SJSA1 (cell line): ENCODE measurements around the gene FRMD5. TPM values are rescaled to one million over a fixed set of nuclear protein-coding genes. Genes with fewer than 3 reads are reported as not detected.

Source experiments
- DNase-seq, 2 experiments: peaks; one replicate each; pipeline ENCODE4 v3.0.0-alpha.2; 2015 to 2020; ENCODE audit warnings: low spot score in 2 of 2, low read depth in 1 of 2
- H3K27ac ChIP-seq: fragments of 250-450 bp; sonication (Bioruptor Pico); 2 replicates; pipeline ENCODE4 v1.5.1; 2020; ENCODE audit warnings: mild to moderate bottlenecking, moderate library complexity
- H3K27me3 ChIP-seq: fragments of 250-450 bp; sonication (Bioruptor Pico); replicated peaks from 2 replicates; pipeline ENCODE4 v1.5.1; 2020; ENCODE audit warnings: mild to moderate bottlenecking, moderate library complexity
- H3K36me3 ChIP-seq: fragments of 250-450 bp; sonication (Bioruptor Pico); 2 replicates; pipeline ENCODE4 v1.5.1; 2020; ENCODE audit warnings: mild to moderate bottlenecking
- H3K4me1 ChIP-seq: fragments of 250-450 bp; sonication (Bioruptor Pico); replicated peaks from 2 replicates; pipeline ENCODE4 v1.6.1; 2021; ENCODE audit warnings: mild to moderate bottlenecking
- H3K4me3 ChIP-seq: fragments of 250-450 bp; sonication (Bioruptor Pico); 2 replicates; pipeline ENCODE4 v1.5.1; 2020; ENCODE audit warnings: mild to moderate bottlenecking
- H3K9me3 ChIP-seq: fragments of 250-450 bp; sonication (Bioruptor Pico); replicated peaks from 2 replicates; pipeline ENCODE4 v1.5.1; 2020; ENCODE audit warnings: mild to moderate bottlenecking
- total RNA-seq: library from RNA; depleted of rRNA; stranded (reverse); fragments of >200 nt; shearing (Covaris generic); gene quantifications from 2 replicates; pipeline ENCODE4 v1.2.3, GENCODE V29; 2014

The FRMD5 gene
- total RNA-seq, 1 experiment from 2014 or later = 3.8 TPM

DNA sequence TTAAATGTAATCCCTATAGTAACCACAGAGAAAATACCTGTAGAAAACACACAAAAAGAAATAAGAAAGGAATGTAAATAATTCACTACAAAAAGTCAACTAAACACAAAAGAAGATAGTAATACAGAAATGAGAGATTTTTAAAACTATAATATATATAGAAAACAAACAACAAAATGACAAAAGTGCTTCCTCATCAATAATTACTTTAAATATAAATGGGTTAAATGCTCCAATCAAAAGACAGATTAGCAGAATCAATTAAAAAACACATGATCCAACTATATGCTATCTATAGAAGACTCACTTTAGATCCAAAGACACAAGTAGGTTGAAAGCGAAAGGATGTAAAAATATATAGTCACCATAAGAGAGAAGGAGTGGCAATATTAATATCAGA lies 45.8 kb downstream of the FRMD5 start:
- DNase-seq = no peak
- Histone ChIP-seq H3K9me3 (no peaks in the 10 kb centered on the region), H3K4me1 (peaks cover 7% of the 10 kb centered on the region), H3K27ac (no peak overlapping the region), H3K4me3 (no peak overlapping the region), H3K27me3 (no peaks in the 10 kb centered on the region), H3K36me3 (no peaks in the 10 kb centered on the region)

DNA sequence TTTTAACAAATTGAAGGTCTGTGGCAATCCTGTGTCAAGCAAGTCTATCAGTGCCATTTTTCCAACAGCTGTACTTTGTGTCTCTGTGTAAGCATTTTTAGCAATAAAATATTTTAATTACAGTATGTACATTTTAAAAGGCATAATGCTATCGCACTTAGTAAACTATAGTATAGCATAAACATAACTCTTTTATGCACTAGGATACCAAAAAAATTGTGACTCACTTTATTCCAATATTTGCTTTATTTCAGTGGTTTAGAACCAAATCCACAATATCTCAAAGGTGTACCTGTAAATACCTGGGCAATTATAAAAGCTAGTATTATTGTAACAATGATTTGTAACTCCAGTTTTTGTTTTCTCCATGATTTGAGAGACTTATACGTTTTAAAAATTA lies 46.5 kb downstream of the FRMD5 start:
- H3K9me3 ChIP-seq = no peaks in the 10 kb centered on the region
- H3K27me3 ChIP-seq = no peaks in the 10 kb centered on the region
- peaks cover 7% of the 10 kb centered on the region for H3K4me1 ChIP-seq
- no peak overlapping the region for H3K27ac ChIP-seq
- H3K4me3 ChIP-seq = no peak overlapping the region
- no peaks in the 10 kb centered on the region for H3K36me3 ChIP-seq
- no peak for DNase-seq

DNA sequence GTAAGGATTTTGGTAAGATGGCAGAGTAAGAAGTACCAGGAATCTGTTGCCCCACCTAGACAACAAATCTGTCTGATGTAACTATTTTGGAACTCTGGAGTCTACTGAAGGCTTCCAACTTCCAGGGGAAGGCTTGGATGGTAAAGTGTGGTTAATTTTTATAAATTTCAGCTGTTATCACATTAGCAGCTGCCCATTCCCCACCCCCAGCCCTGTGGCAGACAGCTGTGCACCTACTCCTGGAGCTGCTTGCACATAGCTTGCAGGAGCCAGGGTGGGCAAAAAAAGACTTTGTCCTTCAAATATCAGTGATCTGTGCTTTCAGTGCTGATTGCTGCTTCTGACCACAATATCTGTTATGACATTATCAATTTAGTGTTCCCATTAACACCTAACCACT lies 47.4 kb downstream of the FRMD5 start:
- Histone ChIP-seq H3K27me3 (no peaks in the 10 kb centered on the region), H3K4me1 (no peaks in the 10 kb centered on the region), H3K9me3 (no peaks in the 10 kb centered on the region), H3K4me3 (no peak overlapping the region), H3K36me3 (no peaks in the 10 kb centered on the region), H3K27ac (no peak overlapping the region)
- DNase-seq = no peak

DNA sequence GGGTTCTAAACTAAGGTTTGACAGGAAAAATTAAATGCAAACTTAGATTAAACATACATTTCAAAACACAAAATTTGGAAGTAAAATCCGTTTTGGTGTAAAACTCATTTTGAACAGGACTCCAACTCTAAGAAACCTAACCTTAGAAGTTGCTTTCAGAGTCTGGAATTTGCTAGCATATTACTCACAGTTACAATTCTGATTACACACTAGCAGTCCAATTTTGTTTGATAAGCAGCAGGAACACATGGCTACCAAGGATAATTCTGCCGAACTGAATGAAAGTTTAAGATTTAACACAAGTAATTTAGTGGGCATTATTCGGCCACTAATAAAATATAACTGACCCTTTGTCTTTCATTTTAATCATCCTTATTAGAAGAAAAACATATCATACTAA lies 49.6 kb downstream of the FRMD5 start:
- DNase-seq = no peak
- no peak overlapping the region for H3K27ac ChIP-seq
- no peaks in the 10 kb centered on the region for H3K27me3 ChIP-seq
- no peaks in the 10 kb centered on the region for H3K4me1 ChIP-seq
- H3K4me3 ChIP-seq = no peak overlapping the region
- no peaks in the 10 kb centered on the region for H3K36me3 ChIP-seq
- no peaks in the 10 kb centered on the region for H3K9me3 ChIP-seq

DNA sequence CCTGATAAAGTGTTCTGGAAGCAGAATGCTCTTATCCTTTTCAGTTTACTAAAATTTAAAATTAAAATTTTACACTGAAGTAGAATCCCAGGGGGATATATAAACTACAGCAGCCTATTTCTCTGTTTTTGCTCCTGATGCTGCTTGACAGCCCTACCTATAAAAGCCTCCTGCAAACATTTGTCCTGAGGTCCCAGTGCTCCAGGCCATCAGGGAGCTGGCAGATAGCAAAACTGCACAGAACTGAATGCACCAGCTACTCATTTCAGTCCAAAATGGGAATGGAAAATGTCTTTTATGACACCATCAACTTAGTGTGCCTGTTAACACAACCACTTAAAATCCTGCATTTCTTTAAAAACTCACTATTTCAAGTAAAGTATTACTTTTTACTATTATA lies 50.1 kb downstream of the FRMD5 start:
- Histone ChIP-seq H3K27ac (no peak overlapping the region), H3K36me3 (no peaks in the 10 kb centered on the region), H3K27me3 (no peaks in the 10 kb centered on the region), H3K4me1 (no peaks in the 10 kb centered on the region), H3K9me3 (no peaks in the 10 kb centered on the region), H3K4me3 (no peak overlapping the region)
- DNase-seq = no peak

DNA sequence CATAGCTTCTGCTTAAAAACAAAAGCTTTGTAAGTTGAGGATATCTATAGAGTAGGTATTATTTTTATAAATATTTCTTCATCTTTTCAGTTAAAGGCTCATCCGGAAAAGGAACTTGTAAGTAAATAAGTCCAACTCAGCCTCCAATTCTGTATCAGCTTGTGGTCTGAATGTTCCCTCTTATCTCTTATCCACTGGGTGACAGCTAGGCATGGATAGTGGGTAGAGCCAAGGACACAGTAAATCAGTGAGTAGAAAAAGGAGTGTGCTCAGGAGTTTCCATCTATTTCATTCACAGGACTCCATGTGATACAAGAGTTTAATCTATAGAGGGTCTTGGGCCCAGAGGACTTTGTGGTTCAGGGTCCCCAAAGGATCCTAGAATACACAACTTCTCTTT lies 50.9 kb downstream of the FRMD5 start:
- no peaks in the 10 kb centered on the region for H3K4me1 ChIP-seq
- H3K4me3 ChIP-seq = no peak overlapping the region
- no peak overlapping the region for H3K27ac ChIP-seq
- no peaks in the 10 kb centered on the region for H3K9me3 ChIP-seq
- H3K36me3 ChIP-seq = no peaks in the 10 kb centered on the region
- no peaks in the 10 kb centered on the region for H3K27me3 ChIP-seq
- DNase-seq = no peak

DNA sequence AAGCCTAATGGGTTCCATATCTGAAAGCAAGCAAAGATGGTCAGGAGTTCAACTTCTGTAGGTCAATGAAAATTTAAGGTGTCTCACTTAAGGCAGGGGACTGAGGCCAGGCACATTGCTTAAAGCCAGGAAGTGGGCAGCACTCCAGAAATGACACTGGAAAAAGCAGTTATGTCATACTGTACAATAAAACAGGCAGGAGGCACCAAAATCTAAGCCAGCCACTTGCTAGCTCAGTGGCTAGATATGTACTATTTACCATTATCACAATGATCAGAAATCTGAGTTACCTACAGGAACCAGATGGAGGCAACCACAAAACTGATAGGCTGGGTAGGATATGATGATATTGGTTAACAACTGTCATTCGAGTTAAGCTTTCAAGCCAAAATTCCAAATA lies 57.3 kb downstream of the FRMD5 start:
- Histone ChIP-seq H3K27me3 (no peaks in the 10 kb centered on the region), H3K36me3 (no peaks in the 10 kb centered on the region), H3K27ac (no peak overlapping the region), H3K4me3 (no peak overlapping the region), H3K4me1 (no peaks in the 10 kb centered on the region), H3K9me3 (no peaks in the 10 kb centered on the region)
- DNase-seq = no peak

DNA sequence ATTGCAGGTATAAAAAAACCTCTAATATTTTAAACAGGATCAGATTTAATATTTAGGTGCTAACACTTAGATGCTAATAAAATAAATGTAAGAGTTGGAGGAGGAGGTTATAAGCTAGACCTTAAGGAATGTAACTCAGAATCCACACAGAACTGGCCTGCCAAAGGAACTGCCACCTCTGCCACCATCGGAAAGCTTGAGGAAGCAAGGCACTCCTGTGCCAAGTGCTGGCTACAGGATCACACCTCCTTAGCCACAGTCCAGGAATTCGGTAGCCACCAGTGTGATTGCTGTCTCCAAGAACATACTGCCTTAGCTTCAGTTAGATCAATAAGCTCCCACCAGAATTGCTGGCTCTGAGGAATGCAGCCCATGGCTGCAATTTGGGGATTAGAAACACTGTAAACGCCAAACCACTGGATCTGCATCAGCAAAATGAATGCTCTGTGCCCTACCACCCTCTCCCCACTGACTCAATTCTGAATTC lies 58.0 kb downstream of the FRMD5 start:
- Histone ChIP-seq H3K4me1 (no peaks in the 10 kb centered on the region), H3K4me3 (no peak overlapping the region), H3K27me3 (no peaks in the 10 kb centered on the region), H3K9me3 (no peaks in the 10 kb centered on the region), H3K36me3 (no peaks in the 10 kb centered on the region), H3K27ac (no peak overlapping the region)
- no peak for DNase-seq

DNA sequence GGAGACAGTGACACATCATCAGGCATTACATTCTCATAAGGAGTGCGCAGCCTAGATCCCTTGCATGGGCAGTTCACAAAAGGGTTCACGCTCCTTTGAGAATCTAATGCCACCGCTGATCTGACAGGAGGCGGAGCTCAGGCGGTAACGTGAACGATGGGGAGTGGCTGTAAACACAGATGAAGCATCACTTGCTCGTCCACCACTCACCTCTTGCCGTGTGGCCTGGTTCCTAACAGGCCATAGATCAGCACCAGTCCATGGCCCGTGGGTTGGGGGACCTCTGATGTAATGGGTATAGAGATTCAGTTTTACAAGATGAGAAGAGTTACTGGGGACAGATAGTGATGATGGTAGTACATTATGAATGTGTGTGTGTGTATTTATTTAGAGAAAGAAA lies 63.0 kb downstream of the FRMD5 start:
- DNase-seq = no peak
- Histone ChIP-seq H3K4me1 (no peaks in the 10 kb centered on the region), H3K27me3 (no peaks in the 10 kb centered on the region), H3K4me3 (no peak overlapping the region), H3K27ac (no peak overlapping the region), H3K9me3 (no peaks in the 10 kb centered on the region), H3K36me3 (no peaks in the 10 kb centered on the region)

DNA sequence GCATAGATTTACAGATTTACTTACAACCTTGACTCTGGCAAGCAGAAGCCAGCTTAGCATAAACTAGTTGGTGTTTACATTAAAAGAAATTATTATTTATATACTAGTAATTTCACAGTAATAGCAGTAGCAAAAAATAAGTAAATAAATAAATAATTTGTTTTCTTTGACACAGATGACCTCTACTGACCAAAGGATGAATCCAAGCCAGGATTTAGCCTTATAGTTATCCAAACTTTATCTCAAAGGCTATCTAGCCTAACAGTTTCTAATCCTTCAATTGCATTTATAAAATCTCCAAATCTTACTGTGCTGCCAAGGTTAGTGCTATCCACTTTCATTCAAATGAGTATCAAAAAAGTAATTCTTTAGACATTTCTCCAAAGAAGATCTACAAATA lies 64.3 kb downstream of the FRMD5 start:
- no peak overlapping the region for H3K27ac ChIP-seq
- H3K4me3 ChIP-seq = no peak overlapping the region
- no peaks in the 10 kb centered on the region for H3K27me3 ChIP-seq
- DNase-seq = no peak
- H3K9me3 ChIP-seq = no peaks in the 10 kb centered on the region
- no peaks in the 10 kb centered on the region for H3K36me3 ChIP-seq
- H3K4me1 ChIP-seq = no peaks in the 10 kb centered on the region

DNA sequence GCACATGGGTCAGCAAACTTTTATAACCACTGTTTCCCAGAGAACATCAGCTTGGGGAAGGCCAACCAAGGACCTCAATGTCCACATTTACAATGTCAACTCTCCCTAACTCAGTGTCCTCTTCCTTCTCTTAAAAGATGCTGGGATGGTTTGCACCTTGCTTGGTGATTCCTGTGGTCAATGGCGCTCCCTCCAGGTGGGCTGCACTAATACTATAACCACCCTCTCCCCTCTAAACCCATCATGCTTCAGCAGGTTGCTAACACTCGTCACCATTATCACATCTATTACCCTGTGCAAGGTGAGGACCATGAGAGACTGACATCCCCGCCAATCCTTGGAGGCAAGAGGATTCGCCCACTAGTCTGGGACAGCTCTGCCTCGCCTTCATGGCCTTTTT lies 65.2 kb downstream of the FRMD5 start:
- H3K27me3 ChIP-seq = no peaks in the 10 kb centered on the region
- H3K9me3 ChIP-seq = no peaks in the 10 kb centered on the region
- no peak for DNase-seq
- H3K4me3 ChIP-seq = no peak overlapping the region
- no peak overlapping the region for H3K27ac ChIP-seq
- no peaks in the 10 kb centered on the region for H3K4me1 ChIP-seq
- H3K36me3 ChIP-seq = no peaks in the 10 kb centered on the region

DNA sequence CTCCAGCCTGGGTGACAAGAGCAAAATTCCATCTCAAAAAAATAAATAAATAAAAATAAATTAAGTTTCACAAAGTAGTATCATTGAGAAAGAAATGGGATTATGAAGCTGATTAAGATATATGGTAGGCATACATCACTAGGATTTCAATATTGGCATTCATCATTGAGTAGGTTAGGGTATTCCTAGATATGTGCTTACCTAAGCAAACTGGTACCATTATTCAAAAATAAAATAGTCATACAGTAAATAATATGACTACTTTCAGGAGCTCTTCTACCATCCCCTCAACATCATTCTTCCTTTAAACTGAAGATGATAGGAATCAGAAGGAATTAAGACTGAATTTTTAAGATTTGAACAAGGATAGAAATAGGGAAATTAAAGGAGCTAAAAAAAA lies 66.6 kb downstream of the FRMD5 start:
- no peaks in the 10 kb centered on the region for H3K27me3 ChIP-seq
- H3K9me3 ChIP-seq = no peaks in the 10 kb centered on the region
- no peaks in the 10 kb centered on the region for H3K36me3 ChIP-seq
- no peaks in the 10 kb centered on the region for H3K4me1 ChIP-seq
- no peak overlapping the region for H3K27ac ChIP-seq
- no peak overlapping the region for H3K4me3 ChIP-seq
- DNase-seq = no peak

DNA sequence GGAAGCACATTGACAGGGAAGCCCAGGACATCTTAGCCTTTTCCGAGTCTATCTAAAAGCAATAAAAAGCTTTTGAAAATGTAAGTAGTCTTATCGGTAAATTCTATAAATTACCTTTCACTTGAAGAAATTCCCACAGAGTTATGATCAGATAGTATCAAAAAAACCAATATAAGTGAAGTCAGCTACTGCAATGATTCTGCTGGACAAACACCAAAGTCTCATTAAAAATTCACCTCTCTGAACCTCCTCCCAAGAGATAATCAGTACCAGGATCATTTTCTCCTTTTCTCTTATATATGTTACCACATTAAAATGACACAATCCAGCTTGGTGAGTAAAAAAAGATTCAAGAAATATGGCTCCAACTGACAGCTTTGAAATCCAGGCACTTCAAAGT lies 69.2 kb downstream of the FRMD5 start:
- no peak for DNase-seq
- Histone ChIP-seq H3K27me3 (no peaks in the 10 kb centered on the region), H3K36me3 (no peaks in the 10 kb centered on the region), H3K4me3 (no peak overlapping the region), H3K4me1 (no peaks in the 10 kb centered on the region), H3K27ac (no peak overlapping the region), H3K9me3 (no peaks in the 10 kb centered on the region)

DNA sequence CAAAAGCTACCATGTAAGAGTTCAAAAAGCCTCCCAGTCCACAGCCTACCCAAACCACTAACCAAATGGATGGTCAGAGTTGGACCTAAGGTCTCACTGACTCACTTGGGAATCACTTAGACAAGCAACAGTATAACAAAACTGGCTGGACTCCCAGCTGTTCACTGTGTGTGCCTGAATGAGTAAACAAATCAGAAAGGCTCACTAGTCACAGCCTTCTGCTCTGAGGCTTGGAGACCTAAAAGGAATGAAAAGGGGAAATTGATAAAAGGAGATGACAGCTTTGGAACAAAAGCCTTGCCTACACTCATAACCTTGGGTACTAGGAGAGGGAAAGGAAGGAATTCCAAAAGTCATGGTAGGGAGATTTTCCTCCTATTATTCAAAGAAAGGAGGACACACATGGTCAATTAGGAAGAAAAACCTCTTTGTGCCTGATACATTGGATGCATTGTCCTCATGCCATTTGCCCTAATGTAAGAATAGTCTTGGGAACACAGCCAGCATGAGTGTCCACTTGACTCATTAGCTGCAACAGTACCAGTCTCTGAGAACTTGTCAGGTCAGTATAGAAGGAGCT lies 92.3 kb downstream of the FRMD5 start:
- Histone ChIP-seq H3K27me3 (no peaks in the 10 kb centered on the region), H3K9me3 (no peaks in the 10 kb centered on the region), H3K4me1 (peaks cover 38% of the 10 kb centered on the region), H3K27ac (peak overlapping the region; percentile 85), H3K36me3 (no peaks in the 10 kb centered on the region), H3K4me3 (no peak overlapping the region)
- DNase-seq = peak; percentile 82 to 91

DNA sequence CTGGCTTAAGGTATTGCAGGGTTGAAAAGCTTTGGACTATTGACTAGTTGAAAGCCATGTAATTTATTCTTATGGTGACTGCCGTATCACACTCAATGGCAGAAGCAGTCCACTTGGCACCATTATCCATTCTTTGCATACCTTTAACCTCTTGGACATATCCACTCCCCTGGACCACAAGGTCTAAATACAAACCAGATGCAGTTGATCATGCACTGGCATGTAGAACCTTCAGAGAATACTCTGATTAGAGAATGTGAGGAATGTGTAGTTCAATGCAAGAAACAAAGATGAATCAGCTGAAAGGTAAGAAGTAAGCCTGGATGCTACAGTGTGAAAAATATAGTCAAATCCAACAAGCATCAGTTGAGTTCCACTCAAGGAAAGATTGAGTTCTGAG lies 93.1 kb downstream of the FRMD5 start:
- H3K4me1 ChIP-seq = peaks cover 33% of the 10 kb centered on the region
- peak overlapping the region; percentile 85 for H3K27ac ChIP-seq
- H3K9me3 ChIP-seq = no peaks in the 10 kb centered on the region
- H3K4me3 ChIP-seq = no peak overlapping the region
- no peaks in the 10 kb centered on the region for H3K36me3 ChIP-seq
- H3K27me3 ChIP-seq = no peaks in the 10 kb centered on the region
- peak; percentile 65 to 77 for DNase-seq
